Glutamatergic neuron (in vitro differentiated cells): ENCODE data around the gene P3H2. TPM values are rescaled to one million over a fixed set of nuclear protein-coding genes. Genes with fewer than 3 reads are reported as not detected.

Experiments
- DNase-seq: peaks from one replicate; pipeline ENCODE4 v3.0.0; 2022
- H3K27ac Mint-ChIP-seq: one replicate; pipeline ENCODE4 v1.8.0; 2020; ENCODE audit warnings: mild to moderate bottlenecking, mixed read lengths, inconsistent platforms; ENCODE audit not compliant: unreplicated experiment
- H3K27me3 Mint-ChIP-seq: one replicate; pipeline ENCODE4 v1.8.0; 2020; ENCODE audit warnings: mild to moderate bottlenecking, moderate library complexity, mixed read lengths, inconsistent platforms; ENCODE audit not compliant: unreplicated experiment
- H3K36me3 Mint-ChIP-seq: one replicate; pipeline ENCODE4 v1.8.0; 2020; ENCODE audit warnings: mild to moderate bottlenecking, mixed read lengths, inconsistent platforms; ENCODE audit not compliant: unreplicated experiment
- H3K4me1 Mint-ChIP-seq: one replicate; pipeline ENCODE4 v1.8.0; 2020; ENCODE audit warnings: mild to moderate bottlenecking, low read depth, mixed read lengths, inconsistent platforms; ENCODE audit not compliant: unreplicated experiment
- H3K4me3 Mint-ChIP-seq: one replicate; pipeline ENCODE4 v1.8.0; 2020; ENCODE audit warnings: mild to moderate bottlenecking, mixed read lengths, inconsistent platforms; ENCODE audit not compliant: unreplicated experiment
- H3K9me3 Mint-ChIP-seq: one replicate; pipeline ENCODE4 v1.8.0; 2020; ENCODE audit warnings: mild to moderate bottlenecking, moderate library complexity, mixed read lengths, inconsistent platforms; ENCODE audit not compliant: unreplicated experiment
- CTCF ChIP-seq: fragments of 200-600 bp; sonication (generic); IDR thresholded peaks from one replicate; pipeline ENCODE4 v1.5.0; 2021; ENCODE audit not compliant: partially characterized antibody, unreplicated experiment
- total RNA-seq: library from RNA; stranded (reverse); fragmentation: NEBNext Ultra II Directional; extraction: Animal tissue kit (Norgen Biotek cat#: 25700); gene quantifications from one replicate; pipeline ENCODE4 v1.2.1, GENCODE V29; 2021; ENCODE audit not compliant: unreplicated experiment

The P3H2 gene
- total RNA-seq, 1 donor from 2014 or later, result 28.6 TPM

GRCh38 chr3:190101320-190102011 lies 19.2 kb downstream of the P3H2 start:
- Mint-ChIP-seq H3K4me3 (no peak overlapping the region), H3K27ac (no peak overlapping the region), H3K4me1 (peaks cover 7% of the 10 kb centered on the region), H3K27me3 (no peaks in the 10 kb centered on the region), H3K36me3 (peaks cover under 1% of the 10 kb centered on the region), H3K9me3 (no peaks in the 10 kb centered on the region)
- no peak for TF ChIP-seq CTCF
- DNase-seq, result no peak

- peaks cover 2% of the 10 kb centered on the region for H3K9me3 Mint-ChIP-seq
- peaks cover 7% of the 10 kb centered on the region for H3K4me1 Mint-ChIP-seq
- H3K27me3 Mint-ChIP-seq, result no peaks in the 10 kb centered on the region
- H3K27ac Mint-ChIP-seq, result no peak overlapping the region
- TF ChIP-seq CTCF, result no peak
- DNase-seq, result no peak
- peaks cover 4% of the 10 kb centered on the region for H3K36me3 Mint-ChIP-seq
- H3K4me3 Mint-ChIP-seq, result no peak overlapping the region
Measured at GRCh38 chr3:190099099-190099498, 21.6 kb downstream of the P3H2 start.

- Mint-ChIP-seq H3K27ac (no peak overlapping the region), H3K4me3 (no peak overlapping the region), H3K36me3 (peaks cover 4% of the 10 kb centered on the region), H3K9me3 (peaks cover 2% of the 10 kb centered on the region), H3K27me3 (no peaks in the 10 kb centered on the region), H3K4me1 (peaks cover 7% of the 10 kb centered on the region)
- no peak for TF ChIP-seq CTCF
- DNase-seq, result peak; percentile 27
Measured at GRCh38 chr3:190097617-190098016, 23.1 kb downstream of the P3H2 start.

- H3K27ac Mint-ChIP-seq, result no peak overlapping the region
- H3K36me3 Mint-ChIP-seq, result peaks cover 4% of the 10 kb centered on the region
- peaks cover 7% of the 10 kb centered on the region for H3K4me1 Mint-ChIP-seq
- no peaks in the 10 kb centered on the region for H3K27me3 Mint-ChIP-seq
- TF ChIP-seq CTCF, result no peak
- H3K9me3 Mint-ChIP-seq, result peaks cover 2% of the 10 kb centered on the region
- DNase-seq, result no peak
- H3K4me3 Mint-ChIP-seq, result no peak overlapping the region
Measured at GRCh38 chr3:190097025-190097424, 23.7 kb downstream of the P3H2 start.

GRCh38 chr3:190096345-190096744 lies 24.4 kb downstream of the P3H2 start:
- no peak for DNase-seq
- H3K27me3 Mint-ChIP-seq, result no peaks in the 10 kb centered on the region
- H3K27ac Mint-ChIP-seq, result no peak overlapping the region
- no peak for TF ChIP-seq CTCF
- H3K9me3 Mint-ChIP-seq, result peaks cover 2% of the 10 kb centered on the region
- H3K4me3 Mint-ChIP-seq, result no peak overlapping the region
- H3K36me3 Mint-ChIP-seq, result peaks cover 4% of the 10 kb centered on the region
- peaks cover 5% of the 10 kb centered on the region for H3K4me1 Mint-ChIP-seq
